ENCODE measurements around the gene LRRC4C. TPM values are rescaled to one million over a fixed set of nuclear protein-coding genes. Genes with fewer than 3 reads are reported as not detected.

The LRRC4C gene
- total RNA-seq, 1 donor from 2014 or later = not detected

- no peaks in the 10 kb centered on the region for H3K27me3 Mint-ChIP-seq (ENCODE audit: insufficient read depth)
- DNase-seq (ENCODE audit: low spot score) = no peak
- intact Hi-C loops (cut with micrococcal nuclease) = no loop called here
- peaks cover 20% of the 10 kb centered on the region for H3K9me3 Mint-ChIP-seq
- no peak overlapping the region for H3K27ac Mint-ChIP-seq
- no peak overlapping the region for H3K4me3 Mint-ChIP-seq
- H3K36me3 Mint-ChIP-seq (ENCODE audit: low read depth) = no peaks in the 10 kb centered on the region
- no peaks in the 10 kb centered on the region for H3K4me1 Mint-ChIP-seq (ENCODE audit: low read depth)
Observed at GRCh38 chr11:40100162-40100553, 1359.3 kb downstream of the LRRC4C start.

GRCh38 chr11:40099426-40100161, 1359.9 kb downstream of the LRRC4C start:
- H3K9me3 Mint-ChIP-seq = peaks cover 15% of the 10 kb centered on the region
- no peak overlapping the region for H3K4me3 Mint-ChIP-seq
- no peaks in the 10 kb centered on the region for H3K4me1 Mint-ChIP-seq (ENCODE audit: low read depth)
- H3K27me3 Mint-ChIP-seq (ENCODE audit: insufficient read depth) = no peaks in the 10 kb centered on the region
- H3K27ac Mint-ChIP-seq = no peak overlapping the region
- intact Hi-C loops (cut with micrococcal nuclease) = no loop called here
- H3K36me3 Mint-ChIP-seq (ENCODE audit: low read depth) = no peaks in the 10 kb centered on the region
- DNase-seq (ENCODE audit: low spot score) = no peak

GRCh38 chr11:40095446-40095845, 1364.0 kb downstream of the LRRC4C start:
- H3K9me3 Mint-ChIP-seq = peaks cover 3% of the 10 kb centered on the region

GRCh38 chr11:40094954-40095353, 1364.5 kb downstream of the LRRC4C start:
- DNase-seq (ENCODE audit: low spot score) = no peak
- Mint-ChIP-seq H3K36me3 (ENCODE audit: low read depth) (no peaks in the 10 kb centered on the region), H3K27ac (no peak overlapping the region), H3K4me1 (ENCODE audit: low read depth) (no peaks in the 10 kb centered on the region), H3K9me3 (peaks cover 3% of the 10 kb centered on the region), H3K27me3 (ENCODE audit: insufficient read depth) (no peaks in the 10 kb centered on the region), H3K4me3 (no peak overlapping the region)
- intact Hi-C loops (cut with micrococcal nuclease) = no loop called here

More at GRCh38 chr11:40095446-40095845, 1364.0 kb downstream of the LRRC4C start:
- Mint-ChIP-seq H3K27me3 (ENCODE audit: insufficient read depth) (no peaks in the 10 kb centered on the region), H3K36me3 (ENCODE audit: low read depth) (no peaks in the 10 kb centered on the region), H3K4me3 (no peak overlapping the region), H3K4me1 (ENCODE audit: low read depth) (no peaks in the 10 kb centered on the region), H3K27ac (no peak overlapping the region)
- no peak for DNase-seq (ENCODE audit: low spot score)
- intact Hi-C loops (cut with micrococcal nuclease) = no loop called here

- H3K4me3 Mint-ChIP-seq = no peak overlapping the region
- intact Hi-C loops (cut with micrococcal nuclease) = no loop called here
- no peaks in the 10 kb centered on the region for H3K36me3 Mint-ChIP-seq (ENCODE audit: low read depth)
- no peaks in the 10 kb centered on the region for H3K4me1 Mint-ChIP-seq (ENCODE audit: low read depth)
- H3K9me3 Mint-ChIP-seq = peaks cover 50% of the 10 kb centered on the region
- DNase-seq (ENCODE audit: low spot score) = no peak
- no peak overlapping the region for H3K27ac Mint-ChIP-seq
- H3K27me3 Mint-ChIP-seq (ENCODE audit: insufficient read depth) = no peaks in the 10 kb centered on the region
Observed at GRCh38 chr11:40080434-40080833, 1379.0 kb downstream of the LRRC4C start.
